K562 (cell line): ENCODE data around the gene AAK1.

Source experiments
- BRF1 ChIP-seq: IDR thresholded peaks from 3 replicates; pipeline ENCODE4 v1.6.1; 2011; ENCODE audit warnings: borderline replicate concordance, mild to moderate bottlenecking; ENCODE audit not compliant: insufficient read length; ENCODE audit errors: extremely low read depth
- NFIC ChIP-seq: fragments of 450-650 bp; IDR thresholded peaks from 2 replicates; pipeline ENCODE4 v1.6.1; 2017; ENCODE audit warnings: mild to moderate bottlenecking, inconsistent platforms

GRCh38 chr2:69469784-69470183 lies 173.8 kb downstream of the AAK1 start:
- TF ChIP-seq BRF1 = no peak
- no peak for TF ChIP-seq NFIC
